Hypothalamus (tissue), 51 donors: Measurements from ENCODE around the gene ABCG5.

Experiments
- DNase-seq, 51 donors: peaks; one replicate each; lab custom pipeline; 2025; lab: John Stamatoyannopoulos, UW

The ABCG5 gene

GRCh38 chr2:43838560-43839267, at the start of gene ABCG5, which contains the start of gene ABCG8:
ABCG5 (minus strand) TSS chr2:43838839; CDS start chr2:43838679, 160 bp downstream.
ABCG8 (plus strand) TSS chr2:43838971; CDS start chr2:43839054, 83 bp downstream.
- DNase-seq: no peak

- no peak for DNase-seq
Measured at GRCh38 chr2:43887176-43887575, 48.5 kb upstream of the ABCG5 start.

- no peak for DNase-seq
Measured at GRCh38 chr2:43885132-43885632, 46.5 kb upstream of the ABCG5 start.

GRCh38 chr2:43884689-43885088, 46.0 kb upstream of the ABCG5 start:
- no peak for DNase-seq

- DNase-seq: no peak
Measured at GRCh38 chr2:43882312-43882711, 43.7 kb upstream of the ABCG5 start.

- DNase-seq: no peak
Measured at GRCh38 chr2:43880952-43881351, 42.3 kb upstream of the ABCG5 start.

GRCh38 chr2:43880471-43880870, 41.8 kb upstream of the ABCG5 start:
- DNase-seq: no peak

- no peak for DNase-seq
Measured at GRCh38 chr2:43879261-43879660, 40.6 kb upstream of the ABCG5 start.

GRCh38 chr2:43877782-43878464, 39.3 kb upstream of the ABCG5 start:
- peak in 38 of 51 donors; percentile 8 to 79 (median 45) for DNase-seq

- DNase-seq: no peak
Measured at GRCh38 chr2:43874776-43875451, 36.3 kb upstream of the ABCG5 start.

GRCh38 chr2:43872151-43872550, 33.5 kb upstream of the ABCG5 start:
- no peak for DNase-seq

GRCh38 chr2:43855292-43855691, 16.7 kb upstream of the ABCG5 start:
- no peak for DNase-seq

GRCh38 chr2:43854671-43855070, 16.0 kb upstream of the ABCG5 start:
- DNase-seq: no peak

- no peak for DNase-seq
Measured at GRCh38 chr2:43853141-43854081, 14.8 kb upstream of the ABCG5 start.

- DNase-seq: no peak
Measured at GRCh38 chr2:43852196-43852730, 13.6 kb upstream of the ABCG5 start.

GRCh38 chr2:43851011-43851980, 12.7 kb upstream of the ABCG5 start:
- no peak for DNase-seq

- no peak for DNase-seq
Measured at GRCh38 chr2:43848214-43848613, 9.6 kb upstream of the ABCG5 start.

- no peak for DNase-seq
Measured at GRCh38 chr2:43846140-43846793, 7.6 kb upstream of the ABCG5 start.
